Measurements from ENCODE around the gene CD6. TPM values are rescaled to one million over a fixed set of nuclear protein-coding genes. Genes with fewer than 3 reads are reported as not detected.

Gene CD6
- polyA plus RNA-seq, 1 donor (not counting 4 experiments of a cell fraction or from before 2014, with no cell fraction given) = 0.03 TPM

DNA sequence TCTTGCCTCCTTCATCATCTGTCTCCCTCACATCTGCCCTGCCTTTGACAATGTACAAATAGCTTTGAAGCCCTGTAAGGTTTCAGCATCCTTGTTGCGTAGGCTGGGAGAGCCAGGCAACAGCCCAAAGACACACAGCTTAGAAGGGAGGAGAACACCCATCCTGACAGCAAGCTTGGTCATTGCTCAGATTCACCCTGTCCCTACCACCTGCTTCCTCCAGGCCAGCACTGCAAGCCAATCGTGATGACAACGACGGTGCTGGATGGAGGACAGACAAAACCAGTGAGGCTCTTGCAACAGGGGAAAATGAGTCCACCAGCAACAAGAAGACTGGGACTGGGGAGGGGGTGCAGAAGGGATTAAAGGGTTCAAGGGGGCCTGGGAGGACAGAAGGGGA is 97.9 kb downstream of the CD6 start:
- H3K9me1 ChIP-seq (ENCODE audit: control insufficient read depth, extremely low read depth, insufficient read depth, low read length) = no peaks in the 10 kb centered on the region
- H3K9me3 ChIP-seq (ENCODE audit: control insufficient read depth, low read depth, low read length) = no peaks in the 10 kb centered on the region
- H3K79me2 ChIP-seq (ENCODE audit: control insufficient read depth, insufficient read depth, low read length) = no peaks in the 10 kb centered on the region
- no peak for FAIRE-seq
- TF ChIP-seq EZH2 (IDR thresholded peaks at IDR 0.05; ENCODE audit: low read length) = no peak
- H2AFZ ChIP-seq (ENCODE audit: control insufficient read depth, low read length) = no peak overlapping the region
- dilution Hi-C loops (cut with MboI; ENCODE audit: extremely low pct_ligation_motif_present, low sequenced_read_pairs) = no loop called here
- H3K27ac ChIP-seq (ENCODE audit: control insufficient read depth, insufficient read depth, low read length) = no peak overlapping the region
- no peaks in the 10 kb centered on the region for H3K36me3 ChIP-seq (ENCODE audit: control insufficient read depth in 2 of 2, extremely low read depth in 1 of 2, insufficient read depth in 2 of 2, low read length in 2 of 2)
- H3K4me1 ChIP-seq (ENCODE audit: control insufficient read depth, extremely low read depth, insufficient read depth, low read length) = no peaks in the 10 kb centered on the region
- DNase-seq (ENCODE audit: low read depth, low spot score) = no peak
- H3K4me3 ChIP-seq (ENCODE audit: control insufficient read depth in 2 of 3, extremely low read depth in 1 of 3, insufficient read depth in 2 of 3, low read depth in 1 of 3, low read length in 3 of 3) = no peak overlapping the region
- H3K9ac ChIP-seq (ENCODE audit: control insufficient read depth, extremely low read depth, insufficient read depth, low read length) = no peak overlapping the region
- H4K20me1 ChIP-seq (ENCODE audit: control insufficient read depth, extremely low read depth, insufficient read depth, low read length) = no peaks in the 10 kb centered on the region
- no peaks in the 10 kb centered on the region for H3K27me3 ChIP-seq (ENCODE audit: control insufficient read depth, extremely low read depth, insufficient read depth, low read length)
- no peak overlapping the region for H3K4me2 ChIP-seq (ENCODE audit: control insufficient read depth, extremely low read depth, insufficient read depth, low read depth, low read length)

Small RNA genes within 50 kb of the gene (small RNA-seq; reads per million reads assigned to genes)
- 0 to 0.25 (median 0) reads per million in 3 experiments for gene RNU6-933P (ENCODE audit: insufficient read length in 3 of 3, low read depth in 3 of 3, low replicate concordance in 1 of 3)

Other genes starting within 250 kb of the CD6 start
- gene MS4A18, start 247.0 kb upstream of the CD6 start, polyA plus RNA-seq = not detected in 3 replicates
- gene MS4A15, start 214.8 kb upstream of the CD6 start, polyA plus RNA-seq = 0.03 TPM in 1 of 3 replicates, not detected in the others
- gene MS4A10, start 186.3 kb upstream of the CD6 start, polyA plus RNA-seq = not detected in 3 replicates
- 21.4 to 44.1 TPM (median 29.3 TPM) in 3 replicates for gene CCDC86, start 129.6 kb upstream of the CD6 start, polyA plus RNA-seq
- not detected in 3 replicates for gene PTGDR2, start 115.7 kb upstream of the CD6 start, polyA plus RNA-seq
- not detected in 3 replicates for gene ZP1, start 104.1 kb upstream of the CD6 start, polyA plus RNA-seq
- gene PRPF19, start 65.1 kb upstream of the CD6 start, polyA plus RNA-seq = 16.9 to 67.7 TPM (median 35.4 TPM) in 3 replicates
- gene TMEM109, start 57.5 kb upstream of the CD6 start, polyA plus RNA-seq = 19.0 to 42.3 TPM (median 25.2 TPM) in 3 replicates
- gene TMEM132A, start 47.2 kb upstream of the CD6 start, polyA plus RNA-seq = 16.6 to 54.1 TPM (median 29.7 TPM) in 3 replicates
- 0.79 to 2.0 TPM (median 1.0 TPM) in 3 replicates for gene SLC15A3, start 19.5 kb upstream of the CD6 start, polyA plus RNA-seq
- gene CD5, start 130.8 kb downstream of the CD6 start, polyA plus RNA-seq = not detected in 3 replicates
- 5.7 to 9.5 TPM (median 8.0 TPM) in 3 replicates for gene VPS37C, start 189.7 kb downstream of the CD6 start, polyA plus RNA-seq
- not detected in 3 replicates for gene PGA3, start 231.8 kb downstream of the CD6 start, polyA plus RNA-seq

Measured in keratinocyte (primary cell).